Measurements from ENCODE around the gene MUC13. TPM values are rescaled to one million over a fixed set of nuclear protein-coding genes. Genes with fewer than 3 reads are reported as not detected.

MUC13 gene
- total RNA-seq, 1 experiment from 2014 or later: not detected

DNA sequence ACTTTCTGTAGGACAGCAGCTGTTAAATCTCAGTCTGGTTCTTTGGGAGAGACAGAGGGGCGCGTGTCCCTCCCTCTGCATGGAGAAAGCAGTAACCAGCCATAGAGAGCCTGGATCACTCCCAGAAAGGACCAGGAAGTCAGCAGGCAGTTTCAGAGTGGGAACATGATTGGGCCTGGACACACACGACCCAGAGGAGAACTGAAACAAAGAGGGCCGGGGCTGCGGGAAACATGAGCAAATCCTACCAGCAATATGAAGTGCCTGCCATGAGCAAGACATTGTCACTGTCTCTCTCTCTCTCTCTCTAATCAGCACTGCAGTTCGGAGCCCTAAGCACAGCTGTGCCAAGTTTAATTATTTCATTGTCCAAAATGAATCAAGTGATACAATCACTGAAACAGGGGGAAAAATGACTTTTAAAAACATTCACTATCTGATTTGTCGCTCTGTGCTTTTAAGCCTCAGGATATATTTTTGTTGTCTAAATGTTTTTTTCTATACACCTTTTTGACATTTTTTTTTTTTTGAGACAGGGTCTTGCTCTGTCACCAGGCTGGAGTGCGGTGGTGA, 17.6 kb downstream of the MUC13 start:
- ChIA-PET CTCF (no interaction called here), POLR2A (ENCODE audit: low non-redundant PET) (interaction anchor here (0.6 kb wide), 1 partner anchor 645 kb away, joined by 5 read pairs; no protein-coding TSS in a partner anchor)
- no peaks in the 10 kb centered on the region for H3K36me3 ChIP-seq (ENCODE audit: insufficient read depth, low read length, poor library complexity, severe bottlenecking)
- no TSS peak for BruUV-seq (replicated peaks)
- H3K27me3 ChIP-seq (replicated peaks; ENCODE audit: insufficient read depth, low read depth, low read length, poor library complexity): no peaks in the 10 kb centered on the region
- H3K4me1 ChIP-seq (ENCODE audit: insufficient read depth, low read length, poor library complexity, severe bottlenecking): no peaks in the 10 kb centered on the region
- no peaks in the 10 kb centered on the region for H3K9me3 ChIP-seq (ENCODE audit: low read depth, low read length, poor library complexity, severe bottlenecking)
- intact Hi-C loops (cut with micrococcal nuclease; ENCODE audit: unreplicated experiment): no loop called here
- no peak overlapping the region for H3K27ac ChIP-seq (ENCODE audit: low read depth, low read length, poor library complexity, severe bottlenecking)
- TF ChIP-seq EZH2 (IDR thresholded peaks at IDR 0.05; ENCODE audit: borderline replicate concordance, low read depth, low read length, poor library complexity, severe bottlenecking): no peak
- TF ChIP-seq, protein P1, sequence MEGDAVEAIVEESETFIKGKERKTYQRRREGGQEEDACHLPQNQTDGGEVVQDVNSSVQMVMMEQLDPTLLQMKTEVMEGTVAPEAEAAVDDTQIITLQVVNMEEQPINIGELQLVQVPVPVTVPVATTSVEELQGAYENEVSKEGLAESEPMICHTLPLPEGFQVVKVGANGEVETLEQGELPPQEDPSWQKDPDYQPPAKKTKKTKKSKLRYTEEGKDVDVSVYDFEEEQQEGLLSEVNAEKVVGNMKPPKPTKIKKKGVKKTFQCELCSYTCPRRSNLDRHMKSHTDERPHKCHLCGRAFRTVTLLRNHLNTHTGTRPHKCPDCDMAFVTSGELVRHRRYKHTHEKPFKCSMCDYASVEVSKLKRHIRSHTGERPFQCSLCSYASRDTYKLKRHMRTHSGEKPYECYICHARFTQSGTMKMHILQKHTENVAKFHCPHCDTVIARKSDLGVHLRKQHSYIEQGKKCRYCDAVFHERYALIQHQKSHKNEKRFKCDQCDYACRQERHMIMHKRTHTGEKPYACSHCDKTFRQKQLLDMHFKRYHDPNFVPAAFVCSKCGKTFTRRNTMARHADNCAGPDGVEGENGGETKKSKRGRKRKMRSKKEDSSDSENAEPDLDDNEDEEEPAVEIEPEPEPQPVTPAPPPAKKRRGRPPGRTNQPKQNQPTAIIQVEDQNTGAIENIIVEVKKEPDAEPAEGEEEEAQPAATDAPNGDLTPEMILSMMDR (conservative IDR thresholded peaks at IDR 0.05; ENCODE audit: low read depth, low read length): no peak
- no peak for DNase-seq (ENCODE audit: low spot score)
- no peak overlapping the region for H3K4me3 ChIP-seq (ENCODE audit: low read depth, low read length, poor library complexity, severe bottlenecking)

DNA sequence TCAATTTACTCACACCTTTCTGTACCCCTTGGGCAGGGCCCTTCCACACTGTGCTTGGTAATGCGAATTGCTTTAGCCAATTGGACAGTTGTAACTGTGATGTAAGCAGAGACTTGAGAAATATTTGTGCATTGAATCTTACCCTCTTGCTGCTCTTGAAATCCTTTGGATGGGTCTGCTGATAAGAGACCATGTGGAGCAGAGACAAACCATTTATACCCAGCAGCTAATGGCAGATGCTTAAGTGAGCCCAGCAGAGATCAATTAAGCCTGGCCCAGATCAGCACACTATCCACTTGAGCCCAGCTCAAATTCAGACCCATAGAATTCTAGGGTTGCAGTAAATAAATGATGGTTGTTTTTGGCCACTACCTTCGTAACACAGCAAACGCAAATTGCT, 19.3 kb downstream of the MUC13 start:
- Histone ChIP-seq H3K27ac (ENCODE audit: low read depth, low read length, poor library complexity, severe bottlenecking) (no peak overlapping the region), H3K4me3 (ENCODE audit: low read depth, low read length, poor library complexity, severe bottlenecking) (no peak overlapping the region), H3K4me1 (ENCODE audit: insufficient read depth, low read length, poor library complexity, severe bottlenecking) (no peaks in the 10 kb centered on the region), H3K36me3 (ENCODE audit: insufficient read depth, low read length, poor library complexity, severe bottlenecking) (no peaks in the 10 kb centered on the region), H3K9me3 (ENCODE audit: low read depth, low read length, poor library complexity, severe bottlenecking) (no peaks in the 10 kb centered on the region), H3K27me3 (replicated peaks; ENCODE audit: insufficient read depth, low read depth, low read length, poor library complexity) (no peaks in the 10 kb centered on the region)
- ChIA-PET CTCF (no interaction called here), POLR2A (ENCODE audit: low non-redundant PET) (interaction anchor here (0.6 kb wide), 1 partner anchor 171 kb away, joined by 3 read pairs; no protein-coding TSS in a partner anchor)
- no peak for DNase-seq (ENCODE audit: low spot score)
- intact Hi-C loops (cut with micrococcal nuclease; ENCODE audit: unreplicated experiment): no loop called here
- no TSS peak for BruUV-seq (replicated peaks)
- no peak for TF ChIP-seq EZH2 (IDR thresholded peaks at IDR 0.05; ENCODE audit: borderline replicate concordance, low read depth, low read length, poor library complexity, severe bottlenecking)
- TF ChIP-seq, protein P1 (conservative IDR thresholded peaks at IDR 0.05; ENCODE audit: low read depth, low read length): no peak

DNA sequence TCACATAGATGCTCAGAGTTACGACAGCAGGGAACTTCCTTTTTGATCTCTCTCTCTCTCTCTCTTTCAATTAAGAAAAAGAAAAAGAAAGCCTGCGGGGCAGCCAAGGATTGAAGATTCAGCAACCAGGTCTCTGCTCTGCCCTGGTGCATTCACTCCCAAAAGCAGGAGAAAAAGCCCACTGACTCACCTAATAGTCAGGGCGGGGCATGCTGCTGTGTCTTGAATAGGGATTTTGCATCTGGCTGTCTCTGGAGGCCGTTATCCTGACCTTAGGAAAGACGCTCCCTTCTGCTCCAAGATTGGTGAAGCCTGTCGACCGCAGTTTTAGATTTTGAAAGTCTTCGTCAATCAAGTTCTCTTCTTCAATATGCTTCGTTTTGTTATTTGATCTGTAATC, 26.6 kb downstream of the MUC13 start:
- H3K4me1 ChIP-seq (ENCODE audit: insufficient read depth, low read length, poor library complexity, severe bottlenecking): no peaks in the 10 kb centered on the region
- no peak overlapping the region for H3K27ac ChIP-seq (ENCODE audit: low read depth, low read length, poor library complexity, severe bottlenecking)
- H3K9me3 ChIP-seq (ENCODE audit: low read depth, low read length, poor library complexity, severe bottlenecking): no peaks in the 10 kb centered on the region
- no peak overlapping the region for H3K4me3 ChIP-seq (ENCODE audit: low read depth, low read length, poor library complexity, severe bottlenecking)
- intact Hi-C loops (cut with micrococcal nuclease; ENCODE audit: unreplicated experiment): no loop called here
- DNase-seq (ENCODE audit: low spot score): peak; percentile 46
- BruUV-seq (replicated peaks): no TSS peak
- CTCF ChIA-PET: no interaction called here
- H3K36me3 ChIP-seq (ENCODE audit: insufficient read depth, low read length, poor library complexity, severe bottlenecking): no peaks in the 10 kb centered on the region
- no peaks in the 10 kb centered on the region for H3K27me3 ChIP-seq (replicated peaks; ENCODE audit: insufficient read depth, low read depth, low read length, poor library complexity)
- no peak for TF ChIP-seq EZH2 (IDR thresholded peaks at IDR 0.05; ENCODE audit: borderline replicate concordance, low read depth, low read length, poor library complexity, severe bottlenecking)
- TF ChIP-seq, protein P1 (conservative IDR thresholded peaks at IDR 0.05; ENCODE audit: low read depth, low read length): no peak
- POLR2A ChIA-PET (ENCODE audit: low non-redundant PET): no interaction called here
